Measurements from ENCODE around the gene SEPTIN3. TPM values are rescaled to one million over a fixed set of nuclear protein-coding genes. Genes with fewer than 3 reads are reported as not detected.

SEPTIN3 gene
- total RNA-seq, 1 donor from 2014 or later = 75.0 TPM

DNA sequence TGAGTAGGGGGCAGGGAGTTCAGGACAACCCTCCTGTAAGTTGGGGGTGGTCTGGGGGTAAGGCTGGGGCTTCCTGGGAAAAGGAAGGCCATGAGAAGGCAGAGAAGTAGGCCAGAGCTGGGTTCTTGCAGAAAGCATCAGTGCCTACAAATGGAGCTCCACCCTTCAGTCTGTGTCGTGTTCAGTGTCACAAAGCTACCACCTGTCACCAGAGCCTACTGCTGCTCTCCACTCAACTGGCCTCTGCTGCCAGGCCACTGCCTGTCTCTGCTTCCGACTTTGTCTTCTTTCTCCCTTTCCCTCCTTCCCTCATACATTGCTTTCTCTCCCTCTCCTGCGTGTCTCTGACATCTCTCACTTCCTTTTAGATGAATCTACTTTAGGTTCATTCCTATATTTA is 26.0 kb downstream of the SEPTIN3 start:
- TF ChIP-seq, protein P1, sequence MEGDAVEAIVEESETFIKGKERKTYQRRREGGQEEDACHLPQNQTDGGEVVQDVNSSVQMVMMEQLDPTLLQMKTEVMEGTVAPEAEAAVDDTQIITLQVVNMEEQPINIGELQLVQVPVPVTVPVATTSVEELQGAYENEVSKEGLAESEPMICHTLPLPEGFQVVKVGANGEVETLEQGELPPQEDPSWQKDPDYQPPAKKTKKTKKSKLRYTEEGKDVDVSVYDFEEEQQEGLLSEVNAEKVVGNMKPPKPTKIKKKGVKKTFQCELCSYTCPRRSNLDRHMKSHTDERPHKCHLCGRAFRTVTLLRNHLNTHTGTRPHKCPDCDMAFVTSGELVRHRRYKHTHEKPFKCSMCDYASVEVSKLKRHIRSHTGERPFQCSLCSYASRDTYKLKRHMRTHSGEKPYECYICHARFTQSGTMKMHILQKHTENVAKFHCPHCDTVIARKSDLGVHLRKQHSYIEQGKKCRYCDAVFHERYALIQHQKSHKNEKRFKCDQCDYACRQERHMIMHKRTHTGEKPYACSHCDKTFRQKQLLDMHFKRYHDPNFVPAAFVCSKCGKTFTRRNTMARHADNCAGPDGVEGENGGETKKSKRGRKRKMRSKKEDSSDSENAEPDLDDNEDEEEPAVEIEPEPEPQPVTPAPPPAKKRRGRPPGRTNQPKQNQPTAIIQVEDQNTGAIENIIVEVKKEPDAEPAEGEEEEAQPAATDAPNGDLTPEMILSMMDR (conservative IDR thresholded peaks at IDR 0.05) = no peak
- peaks cover 2% of the 10 kb centered on the region for H3K9me3 Mint-ChIP-seq
- DNase-seq (ENCODE audit: low read depth, low spot score) = no peak
- H3K27me3 Mint-ChIP-seq (ENCODE audit: low read depth) = no peaks in the 10 kb centered on the region
- no peak overlapping the region for H3K27ac Mint-ChIP-seq (ENCODE audit: unreplicated experiment)
- H3K4me3 Mint-ChIP-seq = no peak overlapping the region
- no peaks in the 10 kb centered on the region for H3K4me1 Mint-ChIP-seq
- H3K36me3 Mint-ChIP-seq (ENCODE audit: low read depth) = peaks cover 18% of the 10 kb centered on the region

DNA sequence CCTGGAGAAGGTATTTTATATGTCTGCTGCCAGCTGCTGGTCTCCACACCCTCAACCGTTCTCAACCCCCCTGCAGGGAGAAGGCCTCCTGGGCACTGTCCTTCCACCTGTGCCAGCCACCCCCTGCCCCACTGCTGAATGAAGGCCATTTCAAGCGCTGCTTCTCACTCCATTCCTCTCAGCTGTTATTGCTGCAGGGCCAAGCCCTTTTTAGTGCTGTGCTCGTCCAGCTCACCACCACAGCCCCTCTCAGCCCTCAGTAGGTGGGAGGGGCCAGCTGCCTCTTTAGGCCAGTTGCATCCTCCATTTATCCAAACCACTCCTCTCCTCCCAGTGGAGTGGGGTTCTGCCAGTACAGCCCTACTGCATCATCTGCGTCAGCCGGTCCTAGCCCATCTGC is 27.6 kb downstream of the SEPTIN3 start:
- TF ChIP-seq, protein P1 (conservative IDR thresholded peaks at IDR 0.05) = no peak
- Mint-ChIP-seq H3K27ac (ENCODE audit: unreplicated experiment) (no peak overlapping the region), H3K27me3 (ENCODE audit: low read depth) (peaks cover 3% of the 10 kb centered on the region), H3K9me3 (peaks cover 2% of the 10 kb centered on the region), H3K36me3 (ENCODE audit: low read depth) (peaks cover 18% of the 10 kb centered on the region), H3K4me1 (no peaks in the 10 kb centered on the region), H3K4me3 (no peak overlapping the region)
- DNase-seq (ENCODE audit: low read depth, low spot score) = no peak

DNA sequence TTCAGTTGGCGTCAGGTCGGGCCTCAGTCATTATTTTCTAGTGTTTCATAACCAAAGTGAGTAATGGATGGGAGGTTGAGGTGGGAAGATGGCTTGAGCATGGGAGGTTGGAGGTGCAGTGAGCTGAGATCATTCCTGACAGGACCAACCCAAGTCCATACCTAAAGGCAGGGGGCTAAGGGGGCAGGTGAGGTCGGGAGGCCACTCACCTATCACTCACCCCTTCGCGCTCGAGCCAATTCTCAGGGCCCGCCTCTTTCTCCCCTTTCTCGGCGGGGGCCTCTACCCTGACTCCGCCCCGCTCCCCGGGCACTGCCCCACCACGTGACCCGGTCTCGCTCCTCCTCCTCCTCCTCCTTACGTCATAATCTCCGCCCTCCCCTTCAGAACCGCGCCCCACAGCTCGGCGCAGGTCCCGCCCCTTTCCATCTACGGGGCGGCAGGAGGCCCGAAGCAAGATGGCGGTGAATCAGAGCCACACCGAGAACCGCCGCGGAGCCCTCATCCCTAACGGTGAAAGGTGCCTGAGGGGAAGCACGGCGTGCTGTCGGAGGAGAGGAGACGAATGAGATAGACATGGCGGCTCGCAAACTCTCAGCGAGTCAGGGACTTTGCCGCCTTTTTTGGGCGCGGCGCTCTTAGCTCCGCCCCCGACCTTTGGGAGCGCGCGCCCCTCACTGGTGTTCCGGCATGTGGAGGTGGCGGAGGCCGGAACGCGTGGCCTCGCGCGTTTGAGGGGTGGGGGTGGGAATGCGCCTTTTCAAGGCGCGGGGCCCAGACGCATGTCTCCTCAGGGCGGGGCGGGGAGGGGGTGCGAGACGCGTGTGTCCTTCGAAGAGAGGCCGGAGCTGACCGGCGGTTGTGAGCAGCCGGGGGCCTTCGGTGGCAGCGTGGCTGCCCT is 29.4 kb downstream of the SEPTIN3 start, which contains the start of gene WBP2NL:
TSS of gene WBP2NL (plus strand) at position 428 of the 901 bp plus-strand sequence. CDS start at position 459, 31 bp downstream.
- Mint-ChIP-seq H3K4me1 (no peaks in the 10 kb centered on the region), H3K36me3 (ENCODE audit: low read depth) (peaks cover 18% of the 10 kb centered on the region), H3K27ac (ENCODE audit: unreplicated experiment) (peak within 1 kb of the TSS; percentile 66), H3K4me3 (no peak within 1 kb of the TSS), H3K27me3 (ENCODE audit: low read depth) (peaks cover 8% of the 10 kb centered on the region), H3K9me3 (peaks cover 2% of the 10 kb centered on the region)
- TF ChIP-seq, protein P1 (conservative IDR thresholded peaks at IDR 0.05) = no peak
- no peak for DNase-seq (ENCODE audit: low read depth, low spot score)

DNA sequence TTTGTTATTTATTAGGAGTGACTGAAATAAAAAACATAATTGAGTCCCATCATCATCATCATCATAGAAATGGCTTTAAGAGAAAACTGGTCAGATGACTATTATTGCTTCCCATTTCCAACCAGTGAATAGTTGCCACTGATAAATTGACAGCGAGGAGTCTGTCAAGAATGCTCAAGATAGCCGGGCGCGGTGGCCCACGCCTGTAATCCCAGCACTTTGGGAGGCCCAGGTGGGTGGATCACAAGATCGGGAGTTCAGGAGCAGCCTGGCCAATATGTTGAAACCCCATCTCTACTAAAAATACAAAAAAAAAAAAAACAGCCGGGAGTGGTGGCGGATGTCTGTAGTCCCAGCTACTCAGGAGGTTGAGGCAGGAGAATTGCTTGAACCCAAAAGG is 31.2 kb downstream of the SEPTIN3 start:
- DNase-seq (ENCODE audit: low read depth, low spot score) = no peak
- TF ChIP-seq, protein P1 (conservative IDR thresholded peaks at IDR 0.05) = no peak
- peaks cover 13% of the 10 kb centered on the region for H3K36me3 Mint-ChIP-seq (ENCODE audit: low read depth)
- peaks cover 8% of the 10 kb centered on the region for H3K27me3 Mint-ChIP-seq (ENCODE audit: low read depth)
- no peak overlapping the region for H3K4me3 Mint-ChIP-seq
- peaks cover 2% of the 10 kb centered on the region for H3K9me3 Mint-ChIP-seq
- H3K27ac Mint-ChIP-seq (ENCODE audit: unreplicated experiment) = no peak overlapping the region
- no peaks in the 10 kb centered on the region for H3K4me1 Mint-ChIP-seq

DNA sequence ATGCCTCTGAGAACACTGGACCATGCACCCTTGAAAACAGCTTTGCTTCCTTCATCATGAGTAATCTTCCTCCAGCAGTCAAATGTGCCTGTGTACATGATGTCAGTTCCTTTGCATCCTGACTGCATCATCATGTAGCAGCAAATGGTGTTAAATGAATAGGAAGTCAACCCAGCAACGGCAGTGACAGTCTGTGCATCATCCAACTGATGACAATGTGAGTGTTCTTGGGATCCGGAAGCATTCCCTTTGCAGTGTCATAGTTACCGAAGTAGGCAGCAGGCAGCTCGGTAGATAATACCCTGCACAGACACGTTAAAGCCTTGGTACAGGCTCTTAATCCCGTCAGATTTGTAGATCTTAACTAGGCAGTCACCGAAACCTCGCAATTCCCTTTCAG is 31.9 kb downstream of the SEPTIN3 start:
- H3K4me3 Mint-ChIP-seq = no peak overlapping the region

More for the DNA sequence above, 31.9 kb downstream of the SEPTIN3 start:
- Mint-ChIP-seq H3K27ac (ENCODE audit: unreplicated experiment) (no peak overlapping the region), H3K36me3 (ENCODE audit: low read depth) (peaks cover 13% of the 10 kb centered on the region), H3K27me3 (ENCODE audit: low read depth) (peaks cover 8% of the 10 kb centered on the region), H3K4me1 (no peaks in the 10 kb centered on the region), H3K9me3 (peaks cover 2% of the 10 kb centered on the region)
- TF ChIP-seq, protein P1 (conservative IDR thresholded peaks at IDR 0.05) = no peak
- no peak for DNase-seq (ENCODE audit: low read depth, low spot score)
